Gastrocnemius medialis (tissue), 4 donors: ENCODE results near the gene GARNL3.

Source experiments
- CTCF ChIP-seq, 5 experiments: fragments of 450-650 bp in 3 of 5; fragments of 200-600 bp in 2 of 5; sonication (generic) in 2 of 5; IDR thresholded peaks in 4 of 5; conservative IDR thresholded peaks in 1 of 5; 1 replicate in 4 of 5; 2 replicates in 1 of 5; pipeline ENCODE4 v1.5.1; 2016 to 2019; ENCODE audit warnings: antibody characterized with exemption in 5 of 5, mild to moderate bottlenecking in 3 of 5, moderate library complexity in 3 of 5
- POLR2A ChIP-seq, 2 donors: fragments of 450-650 bp; IDR thresholded peaks; one replicate each; pipeline ENCODE4 v1.6.1; 2017; ENCODE audit warnings: antibody characterized with exemption in 2 of 2, mild to moderate bottlenecking in 2 of 2, moderate library complexity in 2 of 2

- TF ChIP-seq CTCF (IDR thresholded peaks at IDR 0.05 in 4 of 5, conservative IDR thresholded peaks at IDR 0.05 in 1 of 5) (no peak), POLR2A (IDR thresholded peaks at IDR 0.05) (no peak)
Observed at GRCh38 chr9:127358770-127359169, 94.2 kb downstream of the GARNL3 start.
